C4-2B (cell line): ENCODE data around the gene FABP2.
"Not testable (repeated sequence)": the region's sequence is repeated elsewhere in the genome, so short reads cannot be mapped to it uniquely, and the experiment has no call there.

Experiments used
- H3K27ac ChIP-seq: fragments of 450-650 bp; 2 replicates; pipeline ENCODE4 v1.5.1; 2017
- CTCF ChIP-seq: fragments of 450-650 bp; conservative IDR thresholded peaks from 2 replicates; pipeline ENCODE4 v1.5.1; 2017; ENCODE audit warnings: mild to moderate bottlenecking
- ZFX ChIP-seq: fragments of 450-650 bp; IDR thresholded peaks from 2 replicates; pipeline ENCODE4 v1.6.1; 2017

The FABP2 gene

GRCh38 chr4:119281393-119281792 is 40.5 kb downstream of the FABP2 start:
- no peak for TF ChIP-seq ZFX
- no peak for TF ChIP-seq CTCF

GRCh38 chr4:119279945-119280344 is 42.0 kb downstream of the FABP2 start:
- not testable (repeated sequence) for H3K27ac ChIP-seq

More at GRCh38 chr4:119281393-119281792, 40.5 kb downstream of the FABP2 start:
- H3K27ac ChIP-seq: no peak overlapping the region

- not testable (repeated sequence) for H3K27ac ChIP-seq
Measured at GRCh38 chr4:119279541-119279940, 42.4 kb downstream of the FABP2 start.

GRCh38 chr4:119271361-119272085 is 50.4 kb downstream of the FABP2 start:
- no peak overlapping the region for H3K27ac ChIP-seq
- TF ChIP-seq CTCF (no peak), ZFX (no peak)

- TF ChIP-seq ZFX (no peak), CTCF (no peak)
- H3K27ac ChIP-seq: no peak overlapping the region
Measured at GRCh38 chr4:119268466-119268865, 53.5 kb downstream of the FABP2 start.
